Astrocyte of the spinal cord (primary cell): ENCODE results near the gene SLC10A7.

ENCODE experiments used
- DNase-seq: peaks from one replicate; pipeline ENCODE4 v3.0.0; 2011; ENCODE audit warnings: low read depth, low spot score
- H3K4me3 ChIP-seq: 2 replicates; pipeline ENCODE4 v1.5.1; 2011; ENCODE audit warnings: low read depth, mild to moderate bottlenecking, low read length, moderate library complexity
- in situ Hi-C: cut with HindIII; loops from 2 replicates; pipeline ENCODE4 v1.10.0; 2017; ENCODE audit warnings: low sequenced_read_pairs
- TF ChIP-seq, protein P1 (sequence below): IDR thresholded peaks from 2 replicates; pipeline ENCODE4 v1.5.1; 2012; ENCODE audit warnings: low read depth, mild to moderate bottlenecking, low read length, inconsistent platforms

The SLC10A7 gene

DNA sequence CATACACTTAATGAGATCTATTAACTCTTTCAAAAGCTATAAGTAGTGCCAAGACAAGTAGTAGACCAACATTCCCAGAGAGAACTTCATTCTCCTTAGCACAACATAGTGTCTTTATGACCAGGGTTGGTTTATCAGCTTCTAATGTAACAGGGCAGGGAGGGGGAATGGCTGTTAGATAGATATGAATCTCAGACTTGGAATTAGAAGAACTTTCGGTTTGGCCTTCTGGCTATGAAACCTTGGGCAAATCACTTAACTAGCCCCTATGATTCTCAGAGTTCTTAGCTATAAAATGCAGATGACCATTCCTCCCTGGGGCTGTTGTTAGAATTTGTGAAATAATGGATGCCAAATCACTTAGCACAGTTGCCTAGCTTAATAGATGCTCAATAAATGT, 132.2 kb downstream of the SLC10A7 start:
- H3K4me3 ChIP-seq: no peak overlapping the region
- in situ Hi-C loops: no loop called here
- TF ChIP-seq, protein P1, sequence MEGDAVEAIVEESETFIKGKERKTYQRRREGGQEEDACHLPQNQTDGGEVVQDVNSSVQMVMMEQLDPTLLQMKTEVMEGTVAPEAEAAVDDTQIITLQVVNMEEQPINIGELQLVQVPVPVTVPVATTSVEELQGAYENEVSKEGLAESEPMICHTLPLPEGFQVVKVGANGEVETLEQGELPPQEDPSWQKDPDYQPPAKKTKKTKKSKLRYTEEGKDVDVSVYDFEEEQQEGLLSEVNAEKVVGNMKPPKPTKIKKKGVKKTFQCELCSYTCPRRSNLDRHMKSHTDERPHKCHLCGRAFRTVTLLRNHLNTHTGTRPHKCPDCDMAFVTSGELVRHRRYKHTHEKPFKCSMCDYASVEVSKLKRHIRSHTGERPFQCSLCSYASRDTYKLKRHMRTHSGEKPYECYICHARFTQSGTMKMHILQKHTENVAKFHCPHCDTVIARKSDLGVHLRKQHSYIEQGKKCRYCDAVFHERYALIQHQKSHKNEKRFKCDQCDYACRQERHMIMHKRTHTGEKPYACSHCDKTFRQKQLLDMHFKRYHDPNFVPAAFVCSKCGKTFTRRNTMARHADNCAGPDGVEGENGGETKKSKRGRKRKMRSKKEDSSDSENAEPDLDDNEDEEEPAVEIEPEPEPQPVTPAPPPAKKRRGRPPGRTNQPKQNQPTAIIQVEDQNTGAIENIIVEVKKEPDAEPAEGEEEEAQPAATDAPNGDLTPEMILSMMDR: no peak

DNA sequence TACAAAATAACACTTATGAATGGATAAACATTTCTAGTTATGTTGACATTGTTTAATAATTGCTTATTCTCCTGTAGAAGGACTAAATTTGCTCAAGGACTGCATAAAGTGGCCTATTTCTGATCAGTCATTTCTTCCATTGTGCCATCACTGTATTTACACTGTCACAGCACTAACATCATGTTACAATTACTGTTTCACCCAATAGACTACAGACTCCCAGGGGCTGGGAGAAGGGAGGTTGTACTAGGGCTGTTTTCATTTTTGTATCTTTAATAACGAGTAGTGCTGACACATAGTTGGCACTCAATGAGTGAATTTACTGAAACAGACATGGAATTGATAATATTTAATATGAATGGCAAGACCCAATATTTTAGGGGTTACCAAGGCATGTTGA, 139.5 kb downstream of the SLC10A7 start:
- in situ Hi-C loops: no loop called here
- TF ChIP-seq, protein P1: no peak
- DNase-seq: no peak
- no peak overlapping the region for H3K4me3 ChIP-seq

More for the DNA sequence above, 132.2 kb downstream of the SLC10A7 start:
- no peak for DNase-seq

DNA sequence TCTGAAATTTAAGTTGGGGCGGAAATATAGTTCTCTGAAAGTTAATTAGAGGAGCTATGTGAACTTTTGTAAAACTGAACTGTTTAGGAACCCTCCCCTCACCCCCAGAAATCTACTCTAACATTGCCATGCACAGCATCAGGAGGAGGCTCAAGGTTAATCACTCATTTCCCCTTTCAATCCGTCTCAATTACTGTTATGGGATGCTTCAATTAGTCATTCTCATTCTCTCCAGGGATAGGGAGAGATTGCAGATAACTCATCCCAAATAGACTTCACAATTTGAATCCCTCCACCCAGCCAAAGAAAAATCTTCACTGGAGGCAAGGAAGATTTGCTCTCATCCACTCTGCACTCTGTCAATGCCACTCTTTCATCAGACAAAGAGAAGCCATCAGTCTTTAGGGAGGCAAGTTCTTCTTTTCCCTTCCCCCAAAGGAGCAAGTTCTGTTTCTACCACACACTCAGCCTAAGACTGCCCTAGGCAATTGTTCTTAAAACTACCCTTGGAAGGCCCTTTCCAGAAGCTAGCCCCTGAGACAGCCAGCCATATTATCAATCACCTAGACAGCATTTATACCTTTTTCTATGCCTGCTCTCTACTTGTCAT, 140.4 kb downstream of the SLC10A7 start:
- in situ Hi-C loops: no loop called here
- TF ChIP-seq, protein P1: no peak
- H3K4me3 ChIP-seq: no peak overlapping the region
- DNase-seq: no peak

DNA sequence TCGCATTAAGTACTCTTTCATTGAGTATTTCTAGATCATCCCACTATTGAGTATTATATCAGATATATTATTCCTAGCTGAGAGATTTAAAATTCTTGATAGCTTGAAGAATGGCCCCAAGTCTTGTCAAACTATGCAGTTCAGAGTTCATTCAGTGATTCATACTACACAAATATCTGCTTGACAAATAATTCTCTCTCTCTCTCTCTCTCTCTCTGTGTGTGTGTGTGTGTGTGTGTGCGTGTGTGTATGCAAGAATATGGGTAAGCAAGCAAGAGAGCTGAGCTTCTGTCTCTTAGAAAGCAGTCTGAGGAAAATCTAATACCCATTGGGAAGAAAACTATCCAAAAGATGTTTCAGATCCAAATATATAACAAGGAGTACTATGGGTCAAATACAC, 142.0 kb downstream of the SLC10A7 start:
- in situ Hi-C loops: no loop called here
- DNase-seq: peak; percentile 13
- H3K4me3 ChIP-seq: no peak overlapping the region
- TF ChIP-seq, protein P1: no peak

DNA sequence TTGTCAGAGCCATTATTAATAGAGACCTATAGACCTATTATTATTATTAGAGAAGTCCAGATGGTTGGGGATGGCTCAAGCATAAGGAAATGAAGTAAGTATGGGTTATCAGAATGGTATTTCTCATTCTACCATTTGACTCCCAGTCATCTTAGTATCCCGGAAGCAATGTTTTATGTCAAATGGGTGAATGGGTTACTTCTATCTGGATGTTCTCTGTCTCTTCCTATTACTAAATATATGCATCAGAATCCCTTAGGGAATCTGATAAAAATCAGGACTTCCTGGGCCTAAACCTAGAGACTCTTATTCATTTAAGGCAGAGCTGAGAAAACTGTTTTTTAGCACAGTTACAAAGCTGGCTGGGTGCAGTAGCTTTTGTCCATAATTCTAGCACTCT, 149.9 kb downstream of the SLC10A7 start:
- in situ Hi-C loops: no loop called here
- no peak for DNase-seq
- no peak overlapping the region for H3K4me3 ChIP-seq
- TF ChIP-seq, protein P1: no peak

DNA sequence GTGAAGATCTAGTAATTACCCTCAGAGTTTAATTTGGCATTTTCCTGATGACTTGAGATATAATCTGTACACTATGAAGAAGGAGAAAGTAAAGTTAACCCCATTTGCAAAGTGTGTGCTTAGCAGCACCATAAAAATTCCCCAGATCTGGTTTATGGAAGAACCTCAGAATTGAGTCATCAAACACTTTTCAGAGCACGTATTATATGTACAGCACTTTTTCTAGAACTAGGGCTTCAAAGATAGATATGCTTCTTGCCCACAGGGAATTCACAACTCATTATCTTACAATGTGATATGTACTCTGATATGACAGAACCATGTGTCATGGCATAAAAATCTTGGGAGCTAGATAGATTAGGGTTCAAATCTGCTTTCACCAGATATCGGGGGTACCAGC, 150.9 kb downstream of the SLC10A7 start:
- TF ChIP-seq, protein P1: no peak
- in situ Hi-C loops: no loop called here

DNA sequence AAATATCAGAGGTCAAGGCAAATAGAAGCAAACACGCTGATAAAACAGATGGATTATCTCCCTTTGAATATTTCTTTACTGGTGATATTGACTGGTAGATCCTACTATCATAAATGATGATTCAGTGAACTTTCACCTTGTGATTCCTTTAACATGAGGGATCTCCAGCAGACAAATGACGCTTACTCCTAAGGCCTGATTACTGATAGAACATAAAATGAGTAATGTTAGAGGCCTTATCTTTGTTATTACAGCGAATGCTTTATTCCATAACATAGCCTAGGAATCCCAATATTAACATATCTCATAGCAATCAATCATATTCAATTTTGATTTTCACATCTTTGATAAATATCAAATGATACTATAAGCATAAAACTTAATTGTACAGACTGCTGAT, 152.3 kb downstream of the SLC10A7 start:
- in situ Hi-C loops: no loop called here
- DNase-seq: no peak
- H3K4me3 ChIP-seq: no peak overlapping the region
- TF ChIP-seq, protein P1: no peak

More for the DNA sequence above, 150.9 kb downstream of the SLC10A7 start:
- no peak overlapping the region for H3K4me3 ChIP-seq
- DNase-seq: peak; percentile 16
